HepG2 (cell line): ENCODE measurements around the gene NUSAP1. TPM values are rescaled to one million over a fixed set of nuclear protein-coding genes. Genes with fewer than 3 reads are reported as not detected.
A peak's percentile ranks its signal among the peaks of the same experiment; 100 is the strongest.

ENCODE experiments used
- ELF3 ChIP-seq: IDR thresholded peaks from 2 replicates; pipeline ENCODE4 v1.6.1; 2016; ENCODE audit warnings: missing genetic modification reagents, missing compliant biosample characterization
- GLMP ChIP-seq: sonication (generic); formaldehyde crosslinking; IDR thresholded peaks from 2 replicates; pipeline ENCODE4 v1.9.0; 2021; ENCODE audit warnings: missing genetic modification reagents, mild to moderate bottlenecking, borderline replicate concordance
- HNRNPK ChIP-seq: fragments of 200-400 bp; formaldehyde crosslinking; IDR thresholded peaks from 2 replicates; pipeline ENCODE4 v1.6.1; 2018; ENCODE audit warnings: low read length, low read depth, moderate library complexity, mild to moderate bottlenecking; ENCODE audit not compliant: poor library complexity, severe bottlenecking
- IKZF5 ChIP-seq: IDR thresholded peaks from 2 replicates; pipeline ENCODE4 v1.6.1; 2018; ENCODE audit warnings: missing genetic modification reagents, mild to moderate bottlenecking, missing compliant biosample characterization
- MIXL1 ChIP-seq: IDR thresholded peaks from 2 replicates; pipeline ENCODE4 v1.6.1; 2016
- MNT ChIP-seq: fragments of 450-650 bp; IDR thresholded peaks from 2 replicates; pipeline ENCODE4 v1.6.1; 2016
- PLSCR1 ChIP-seq: sonication (generic); formaldehyde crosslinking; IDR thresholded peaks from 2 replicates; pipeline ENCODE4 v1.5.0; 2020; ENCODE audit warnings: missing genetic modification reagents, mild to moderate bottlenecking, borderline replicate concordance
- PRPF4 ChIP-seq: fragments of 200-400 bp; formaldehyde crosslinking; IDR thresholded peaks from 2 replicates; pipeline ENCODE4 v1.6.1; 2016; ENCODE audit warnings: low read length, low read depth; ENCODE audit not compliant: poor library complexity, severe bottlenecking
- RCOR2 ChIP-seq: IDR thresholded peaks from 2 replicates; pipeline ENCODE4 v1.6.1; 2016; ENCODE audit warnings: missing biosample characterization, missing genetic modification reagents
- SALL1 ChIP-seq: sonication (generic); formaldehyde crosslinking; IDR thresholded peaks from 2 replicates; pipeline ENCODE4 v1.8.0; 2022; ENCODE audit warnings: mild to moderate bottlenecking, missing genetic modification reagents
- SNAPC4 ChIP-seq: sonication (generic); formaldehyde crosslinking; IDR thresholded peaks from 2 replicates; pipeline ENCODE4 v1.4.0; 2020; ENCODE audit warnings: mild to moderate bottlenecking, missing genetic modification reagents
- TCF12 ChIP-seq, 2 experiments: fragments of 450-650 bp in 1 of 2; sonication (generic) in 1 of 2; formaldehyde crosslinking in 1 of 2; IDR thresholded peaks; 2 replicates each; pipeline versions ENCODE4 v1.6.1 to v1.8.0; 2017 to 2022; ENCODE audit warnings: antibody characterized with exemption in 1 of 2, mild to moderate bottlenecking in 1 of 2, missing genetic modification reagents in 1 of 2, moderate library complexity in 1 of 2
- ZFP36L1 ChIP-seq: sonication (generic); formaldehyde crosslinking; IDR thresholded peaks from 2 replicates; pipeline ENCODE4 v1.8.0; 2022; ENCODE audit warnings: mild to moderate bottlenecking, missing genetic modification reagents, moderate library complexity
- ZFX ChIP-seq: sonication (generic); formaldehyde crosslinking; IDR thresholded peaks from 2 replicates; pipeline ENCODE4 v1.4.0; 2020; ENCODE audit warnings: mild to moderate bottlenecking, low read depth, missing genetic modification reagents, moderate library complexity
- ZNF225 ChIP-seq: sonication (generic); formaldehyde crosslinking; IDR thresholded peaks from 2 replicates; pipeline ENCODE4 v1.4.0; 2020; ENCODE audit warnings: mild to moderate bottlenecking, missing genetic modification reagents
- ZNF800 ChIP-seq: sonication (generic); formaldehyde crosslinking; IDR thresholded peaks from 2 replicates; pipeline ENCODE4 v1.4.0; 2020; ENCODE audit warnings: missing genetic modification reagents
- polyA plus RNA-seq, 8 experiments: library from polyadenylated mRNA; depleted of rRNA in 3 of 8; stranded (reverse) in 7 of 8; unstranded in 1 of 8; fragments of >200 nt; fragmentation: Illumina TruSeq in 4 of 8; extraction: Trizol in 4 of 8; gene quantifications; 2 replicates each; pipeline versions ENCODE4 v1.2.1 to v1.2.3, GENCODE V29; 2011 to 2016; ENCODE audit warnings: low read depth in 4 of 8, missing spikeins in 1 of 8, mixed read lengths in 1 of 8; ENCODE audit not compliant: insufficient read depth in 1 of 8
- total RNA-seq, 5 experiments: library from RNA; depleted of rRNA; stranded (reverse); fragments of >200 nt; fragmentation: Illumina TruSeq; extraction: Trizol; gene quantifications; 2 replicates each; pipeline ENCODE4 v1.2.3, GENCODE V29; 2016; ENCODE audit warnings: low read depth in 1 of 5

Gene NUSAP1
- total and polyA plus RNA-seq, 2 of the 13 experiments (the other 11 are each of a cell fraction or from before 2014, with no cell fraction given), result 59.5 to 106 TPM

GRCh38 chr15:41416742-41417417 lies 84.2 kb downstream of the NUSAP1 start, which contains the start of gene RTF1 (continued):
- no peak for TF ChIP-seq GLMP
- TF ChIP-seq MNT, result peak; percentile 47; the same call in 1 of the 2 replicates
- peak; percentile 94 for TF ChIP-seq ZFX (CRISPR knock-in tag)
- no peak for TF ChIP-seq RCOR2 (CRISPR knock-in tag)
- peak; percentile 12 for TF ChIP-seq HNRNPK
- TF ChIP-seq ZFP36L1 (CRISPR knock-in tag), result peak; percentile 63; the same call in 1 of the 2 replicates
- TF ChIP-seq TCF12 (IDR thresholded peaks at IDR 0.05), result no peak
- 0 out of 2 replicates have a peak, but pooled peaks have one; percentile 24 for TF ChIP-seq TCF12 (CRISPR knock-in tag; IDR thresholded peaks at IDR 0.05)
- TF ChIP-seq SNAPC4 (CRISPR knock-in tag), result peak; percentile 21; the same call in 1 of the 2 replicates
- peak; percentile 86; the same call in 1 of the 2 replicates for TF ChIP-seq PLSCR1
- no peak for TF ChIP-seq PRPF4
- TF ChIP-seq MIXL1, result no peak
- no peak; the same call in 1 of the 2 replicates for TF ChIP-seq ZNF225
- TF ChIP-seq IKZF5 (CRISPR knock-in tag), result peak; percentile 27; the same call in 1 of the 2 replicates
- TF ChIP-seq ELF3, result peak; percentile 11; the same call in 1 of the 2 replicates
- peak; percentile 64 for TF ChIP-seq SALL1 (CRISPR knock-in tag)
- TF ChIP-seq ZNF800 (CRISPR knock-in tag), result 0 out of 2 replicates have a peak, but pooled peaks have one; percentile 29
